HL-60 (cell line): Measurements from ENCODE around the gene ATP8A1.

Experiments
- DNase-seq, 2 experiments: peaks; one replicate each; pipeline ENCODE4 v3.0.0-alpha.2; 2010 to 2020; ENCODE audit warnings: low read depth in 1 of 2, low spot score in 1 of 2
- H3K27ac ChIP-seq: fragments of 250-450 bp; sonication (Bioruptor Pico); replicated peaks from 2 replicates; pipeline ENCODE4 v1.5.1; 2020; ENCODE audit warnings: mild to moderate bottlenecking, moderate library complexity
- H3K27me3 ChIP-seq: fragments of 250-450 bp; sonication (Bioruptor Pico); 2 replicates; pipeline ENCODE4 v1.5.1; 2021; ENCODE audit warnings: mild to moderate bottlenecking, moderate library complexity; ENCODE audit not compliant: insufficient read depth, poor library complexity, severe bottlenecking
- H3K4me3 ChIP-seq: replicated peaks from 2 replicates; pipeline ENCODE4 v1.5.1; 2011; ENCODE audit warnings: mild to moderate bottlenecking, control low read depth, low read length; ENCODE audit not compliant: insufficient read depth
- CTCF ChIP-seq: IDR thresholded peaks from one replicate; pipeline ENCODE4 v1.5.1; 2011; ENCODE audit warnings: low read length, control low read depth, inconsistent platforms; ENCODE audit not compliant: insufficient read depth
- GABPA ChIP-seq: IDR thresholded peaks from 2 replicates; pipeline ENCODE4 v1.6.1; 2012; ENCODE audit warnings: low read depth
- POLR2AphosphoS5 ChIP-seq: IDR thresholded peaks from 2 replicates; pipeline ENCODE4 v1.6.1; 2012; ENCODE audit warnings: low read depth
- SPI1 ChIP-seq: IDR thresholded peaks from 2 replicates; pipeline ENCODE4 v1.6.1; 2012; ENCODE audit warnings: low read depth, mild to moderate bottlenecking, borderline replicate concordance
- TF ChIP-seq, protein P1 (sequence below): IDR thresholded peaks from 2 replicates; pipeline ENCODE4 v1.6.1; 2012; ENCODE audit warnings: low read depth; ENCODE audit not compliant: insufficient replicate concordance

Gene ATP8A1

DNA sequence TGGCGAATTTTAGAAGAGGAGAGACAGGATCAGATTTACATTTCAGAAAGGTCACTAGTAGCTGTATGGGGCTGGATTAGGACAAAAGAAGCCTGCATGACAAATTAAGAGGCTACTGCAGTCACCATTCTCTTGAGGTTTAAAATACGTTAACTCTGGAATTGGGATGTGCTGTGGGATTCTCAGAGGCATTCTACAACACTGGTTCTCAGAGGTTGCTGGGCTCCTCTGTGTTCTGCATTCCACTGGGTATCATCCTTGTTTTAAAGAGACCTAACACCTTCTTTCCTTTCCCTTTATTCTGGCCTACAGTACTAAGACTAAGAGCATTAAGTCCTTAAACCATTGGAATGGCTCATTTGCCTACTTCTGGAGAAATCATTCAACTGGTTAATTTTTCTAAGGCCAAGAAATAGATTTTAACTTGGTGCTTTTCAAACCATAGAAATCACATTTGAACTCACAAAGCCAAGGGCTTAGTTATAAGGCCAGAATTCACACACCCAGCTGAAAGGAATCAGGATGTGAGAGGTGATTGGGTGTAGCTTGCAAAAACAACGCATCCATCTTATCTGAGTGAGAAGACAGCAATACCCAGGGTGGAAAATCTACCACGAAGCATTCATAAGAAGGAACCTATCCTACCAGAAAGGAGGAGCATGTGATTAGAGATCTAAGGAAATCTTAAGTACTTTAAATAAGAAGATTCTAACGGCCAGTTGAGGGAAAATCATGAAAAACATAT, 143.0 kb downstream of the ATP8A1 start:
- no peak overlapping the region for H3K27ac ChIP-seq
- H3K27me3 ChIP-seq, result no peaks in the 10 kb centered on the region
- TF ChIP-seq GABPA, result no peak
- no peak for TF ChIP-seq SPI1
- TF ChIP-seq CTCF, result no peak
- TF ChIP-seq, protein P1, sequence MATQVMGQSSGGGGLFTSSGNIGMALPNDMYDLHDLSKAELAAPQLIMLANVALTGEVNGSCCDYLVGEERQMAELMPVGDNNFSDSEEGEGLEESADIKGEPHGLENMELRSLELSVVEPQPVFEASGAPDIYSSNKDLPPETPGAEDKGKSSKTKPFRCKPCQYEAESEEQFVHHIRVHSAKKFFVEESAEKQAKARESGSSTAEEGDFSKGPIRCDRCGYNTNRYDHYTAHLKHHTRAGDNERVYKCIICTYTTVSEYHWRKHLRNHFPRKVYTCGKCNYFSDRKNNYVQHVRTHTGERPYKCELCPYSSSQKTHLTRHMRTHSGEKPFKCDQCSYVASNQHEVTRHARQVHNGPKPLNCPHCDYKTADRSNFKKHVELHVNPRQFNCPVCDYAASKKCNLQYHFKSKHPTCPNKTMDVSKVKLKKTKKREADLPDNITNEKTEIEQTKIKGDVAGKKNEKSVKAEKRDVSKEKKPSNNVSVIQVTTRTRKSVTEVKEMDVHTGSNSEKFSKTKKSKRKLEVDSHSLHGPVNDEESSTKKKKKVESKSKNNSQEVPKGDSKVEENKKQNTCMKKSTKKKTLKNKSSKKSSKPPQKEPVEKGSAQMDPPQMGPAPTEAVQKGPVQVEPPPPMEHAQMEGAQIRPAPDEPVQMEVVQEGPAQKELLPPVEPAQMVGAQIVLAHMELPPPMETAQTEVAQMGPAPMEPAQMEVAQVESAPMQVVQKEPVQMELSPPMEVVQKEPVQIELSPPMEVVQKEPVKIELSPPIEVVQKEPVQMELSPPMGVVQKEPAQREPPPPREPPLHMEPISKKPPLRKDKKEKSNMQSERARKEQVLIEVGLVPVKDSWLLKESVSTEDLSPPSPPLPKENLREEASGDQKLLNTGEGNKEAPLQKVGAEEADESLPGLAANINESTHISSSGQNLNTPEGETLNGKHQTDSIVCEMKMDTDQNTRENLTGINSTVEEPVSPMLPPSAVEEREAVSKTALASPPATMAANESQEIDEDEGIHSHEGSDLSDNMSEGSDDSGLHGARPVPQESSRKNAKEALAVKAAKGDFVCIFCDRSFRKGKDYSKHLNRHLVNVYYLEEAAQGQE, result no peak
- no peak for TF ChIP-seq POLR2AphosphoS5
- DNase-seq, result no peak
- no peak overlapping the region for H3K4me3 ChIP-seq

- Histone ChIP-seq H3K27ac (no peak overlapping the region), H3K4me3 (no peak overlapping the region), H3K27me3 (no peaks in the 10 kb centered on the region)
- TF ChIP-seq SPI1 (no peak), CTCF (no peak), GABPA (no peak), POLR2AphosphoS5 (no peak)
- TF ChIP-seq, protein P1, result no peak
- DNase-seq, result no peak
These were observed 144.7 kb downstream of the ATP8A1 start for GRCh38 chr4:42512226-42512625.

GRCh38 chr4:42510225-42510624, 146.7 kb downstream of the ATP8A1 start:
- no peak overlapping the region for H3K4me3 ChIP-seq
- no peaks in the 10 kb centered on the region for H3K27me3 ChIP-seq

More at GRCh38 chr4:42510225-42510624, 146.7 kb downstream of the ATP8A1 start:
- TF ChIP-seq, protein P1, result no peak
- TF ChIP-seq POLR2AphosphoS5 (no peak), SPI1 (no peak), CTCF (no peak), GABPA (no peak)
- no peak overlapping the region for H3K27ac ChIP-seq
- no peak for DNase-seq
